K562 (cell line): ENCODE data around the gene WDR31. TPM values are rescaled to one million over a fixed set of nuclear protein-coding genes. Genes with fewer than 3 reads are reported as not detected.
A peak's percentile ranks its signal among the peaks of the same experiment; 100 is the strongest.

Experiments
- CC2D1A ChIP-seq: fragments of 450-650 bp; IDR thresholded peaks from 2 replicates; pipeline ENCODE4 v1.6.1; 2017; ENCODE audit warnings: mild to moderate bottlenecking
- CCAR2 ChIP-seq: fragments of 200-400 bp; formaldehyde crosslinking; IDR thresholded peaks from 2 replicates; pipeline ENCODE4 v1.6.1; 2017; ENCODE audit warnings: mild to moderate bottlenecking, low read depth, low read length
- ESRRA ChIP-seq: fragments of 450-650 bp; IDR thresholded peaks from 2 replicates; pipeline ENCODE4 v1.6.1; 2014; ENCODE audit warnings: low read depth, mild to moderate bottlenecking, moderate library complexity, borderline replicate concordance
- MAZ ChIP-seq, 2 experiments: fragments of 450-650 bp in 1 of 2; sonication (generic) in 1 of 2; formaldehyde crosslinking; IDR thresholded peaks in 1 of 2; conservative IDR thresholded peaks in 1 of 2; 2 replicates each; pipeline versions ENCODE4 v1.4.0 to v1.5.0; 2020; ENCODE audit warnings: mild to moderate bottlenecking in 1 of 2, missing genetic modification reagents in 1 of 2
- MTA1 ChIP-seq: fragments of 450-650 bp; IDR thresholded peaks from 2 replicates; pipeline ENCODE4 v1.6.1; 2017; ENCODE audit warnings: borderline replicate concordance
- MYC ChIP-seq, 2 experiments: fragments of 250-450 bp in 1 of 2; sonication (Bioruptor Pico) in 1 of 2; IDR thresholded peaks; 2 replicates each; pipeline versions ENCODE4 v1.5.1 to v1.6.1; 2012 to 2021; ENCODE audit warnings: low read depth in 2 of 2, borderline replicate concordance in 1 of 2, improper control_type of control experiment in 1 of 2, low read length in 1 of 2, mild to moderate bottlenecking in 1 of 2, moderate library complexity in 1 of 2
- NR2C1 ChIP-seq, 2 experiments: fragments of 450-650 bp; IDR thresholded peaks; 2 replicates each; pipeline ENCODE4 v1.6.1; 2017; ENCODE audit warnings: mild to moderate bottlenecking in 2 of 2, antibody characterized with exemption in 1 of 2, inconsistent platforms in 1 of 2, missing compliant biosample characterization in 1 of 2, missing genetic modification characterization in 1 of 2
- POLR2A ChIP-seq: fragments of 450-650 bp; conservative IDR thresholded peaks from 2 replicates; pipeline ENCODE4 v1.6.1; 2016
- POLR2AphosphoS5 ChIP-seq: IDR thresholded peaks from 2 replicates; pipeline ENCODE4 v1.6.1; 2011; ENCODE audit warnings: mild to moderate bottlenecking, low read depth, low read length, moderate library complexity; ENCODE audit not compliant: control insufficient read depth, insufficient read depth
- SRSF1 ChIP-seq: fragments of 200-400 bp; formaldehyde crosslinking; IDR thresholded peaks from 2 replicates; pipeline ENCODE4 v1.6.1; 2017; ENCODE audit warnings: mild to moderate bottlenecking, low read depth, low read length, moderate library complexity
- ZNF263 ChIP-seq: sonication (generic); formaldehyde crosslinking; IDR thresholded peaks from 2 replicates; pipeline ENCODE4 v1.8.0; 2022; ENCODE audit warnings: mild to moderate bottlenecking, missing genetic modification reagents, borderline replicate concordance
- ZNF3 ChIP-seq: fragments of 250-450 bp; sonication (Bioruptor Pico); IDR thresholded peaks from 2 replicates; pipeline ENCODE4 v1.5.0; 2021; ENCODE audit warnings: mild to moderate bottlenecking, moderate library complexity
- ZNF696 ChIP-seq: fragments of 250-450 bp; sonication (Bioruptor Pico); conservative IDR thresholded peaks from 2 replicates; pipeline ENCODE4 v1.4.0; 2020; ENCODE audit warnings: mild to moderate bottlenecking, moderate library complexity
- ZNF766 ChIP-seq: fragments of 200-800 bp; sonication (Bioruptor generic); conservative IDR thresholded peaks from 2 replicates; pipeline ENCODE4 v1.6.1; 2016; ENCODE audit warnings: missing genetic modification characterization, missing compliant biosample characterization
- polyA plus RNA-seq, 8 experiments: library from polyadenylated mRNA; depleted of rRNA in 4 of 8; stranded (reverse) in 5 of 8; unstranded in 3 of 8; fragments of >200 nt; fragmentation: Nextera tagmentation in 2 of 8; fragmentation: Illumina TruSeq in 1 of 8; extraction: Ambion mirVana in 2 of 8; extraction: Trizol in 1 of 8; gene quantifications; 2 replicates each; pipeline versions ENCODE4 v1.2.1 to v1.2.3, GENCODE V29; 2011 to 2014; ENCODE audit warnings: inconsistent platforms in 1 of 8, missing spikeins in 1 of 8
- total RNA-seq, 7 experiments: library from RNA; depleted of rRNA in 6 of 7; stranded (reverse); fragments of >200 nt in 6 of 7; fragmentation: Illumina TruSeq in 2 of 7; extraction: Trizol in 2 of 7; gene quantifications; 2 replicates each; pipeline versions ENCODE4 v1.2.1 to v1.2.3, GENCODE V29; 2011 to 2021; ENCODE audit warnings: low replicate concordance in 1 of 7
- TF ChIP-seq, protein P1 (sequence below), 2 experiments: IDR thresholded peaks; 2 replicates each; pipeline ENCODE4 v1.6.1; 2011; ENCODE audit warnings: borderline replicate concordance in 1 of 2, control low read depth in 1 of 2, low read depth in 1 of 2, low read length in 1 of 2, mild to moderate bottlenecking in 1 of 2, mixed read lengths in 1 of 2, moderate library complexity in 1 of 2; ENCODE audit not compliant: insufficient read depth in 1 of 2, insufficient read length in 1 of 2, poor library complexity in 1 of 2, severe bottlenecking in 1 of 2; ENCODE audit errors: extremely low read depth in 1 of 2
- TF ChIP-seq, protein P2 (sequence below): sonication (generic); formaldehyde crosslinking; IDR thresholded peaks from 2 replicates; pipeline ENCODE4 v1.8.0; 2023; ENCODE audit warnings: mild to moderate bottlenecking, missing genetic modification reagents

The WDR31 gene
- total and polyA plus RNA-seq, 9 of the 15 experiments (the other 6 are each of a cell fraction or from before 2014, with no cell fraction given): 0.35 to 1.8 (median 0.95) TPM

DNA sequence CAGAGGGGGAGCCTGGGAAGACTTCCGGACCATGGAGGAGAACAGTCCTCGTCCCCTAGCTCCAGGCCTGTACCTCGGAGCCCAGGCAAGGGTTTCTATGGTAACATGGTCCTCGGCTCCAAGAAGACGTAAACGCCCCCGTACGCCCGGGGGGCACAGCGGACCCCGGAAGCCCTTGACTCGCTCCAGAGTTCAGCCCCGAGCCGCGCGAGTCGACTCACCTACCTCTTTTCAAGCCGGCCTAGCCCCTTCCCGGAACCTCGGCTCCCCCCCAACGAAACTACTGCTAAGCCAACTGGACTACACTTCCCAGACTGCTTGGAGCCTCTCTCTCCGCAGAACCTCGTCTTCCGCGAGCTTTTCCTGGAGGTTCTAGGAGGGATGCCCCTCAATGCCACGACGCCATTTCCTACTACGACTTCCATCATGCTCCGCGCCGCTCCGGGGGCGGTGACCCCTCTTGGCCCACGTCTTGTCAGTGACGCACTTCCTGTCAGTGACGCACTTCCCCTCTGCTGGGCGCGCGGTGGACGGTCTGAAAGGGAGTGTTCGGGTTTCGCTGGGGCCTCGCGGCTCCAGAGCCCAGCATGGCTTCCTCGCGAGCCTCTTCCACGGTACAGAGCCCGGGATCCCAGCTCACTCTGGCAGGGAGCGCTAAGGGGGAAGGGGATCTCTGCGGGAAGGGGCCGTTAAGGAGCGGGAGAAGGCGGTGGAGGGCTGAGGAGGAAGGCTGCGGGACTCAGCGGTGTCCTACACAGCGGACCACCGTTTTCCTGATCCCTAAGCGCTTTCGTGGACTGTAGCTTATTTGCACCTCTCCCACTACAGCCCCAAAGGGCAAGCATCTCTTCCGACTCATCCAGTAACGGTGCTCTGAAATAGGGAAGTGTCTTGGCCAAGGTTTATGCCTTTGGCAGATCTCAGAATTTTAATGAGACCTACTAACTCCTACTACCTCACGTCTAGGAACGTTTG is 64.6 kb downstream of the WDR31 start, which contains the start of the genes CDC26 and PRPF4 (continued):
- peak; percentile 99 for TF ChIP-seq POLR2A
- TF ChIP-seq, protein P1, sequence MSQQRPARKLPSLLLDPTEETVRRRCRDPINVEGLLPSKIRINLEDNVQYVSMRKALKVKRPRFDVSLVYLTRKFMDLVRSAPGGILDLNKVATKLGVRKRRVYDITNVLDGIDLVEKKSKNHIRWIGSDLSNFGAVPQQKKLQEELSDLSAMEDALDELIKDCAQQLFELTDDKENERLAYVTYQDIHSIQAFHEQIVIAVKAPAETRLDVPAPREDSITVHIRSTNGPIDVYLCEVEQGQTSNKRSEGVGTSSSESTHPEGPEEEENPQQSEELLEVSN (IDR thresholded peaks at IDR 0.05; ENCODE audit: borderline replicate concordance in 1 of 2, extremely low read depth in 1 of 2, insufficient read depth in 1 of 2, insufficient read length in 1 of 2, low read depth in 1 of 2, low read length in 1 of 2, poor library complexity in 1 of 2, severe bottlenecking in 1 of 2): peak; percentile 22 to 72
- TF ChIP-seq ZNF696 (CRISPR knock-in tag): no peak
- TF ChIP-seq ESRRA: peak; percentile 36; the same call in 1 of the 2 replicates
- TF ChIP-seq CC2D1A: no peak
- peak; percentile 58; the same call in 1 of the 2 replicates for TF ChIP-seq MTA1
- TF ChIP-seq ZNF3 (CRISPR knock-in tag): no peak
- TF ChIP-seq CCAR2: no peak
- peak; percentile 93 for TF ChIP-seq MYC (IDR thresholded peaks at IDR 0.05; ENCODE audit: low read depth, low read length)
- peak; percentile 34; the same call in 1 of the 2 replicates for TF ChIP-seq MYC (CRISPR knock-in tag; IDR thresholded peaks at IDR 0.05; ENCODE audit: borderline replicate concordance, low read depth)
- TF ChIP-seq SRSF1: no peak
- peak; percentile 75 to 84; a peak in 3 of 4 replicates for TF ChIP-seq MAZ (CRISPR knock-in tag; conservative IDR thresholded peaks at IDR 0.05 in 1 of 2, IDR thresholded peaks at IDR 0.05 in 1 of 2)
- TF ChIP-seq NR2C1 (IDR thresholded peaks at IDR 0.05): peak; percentile 96
- peak; percentile 98 for TF ChIP-seq NR2C1 (tag; IDR thresholded peaks at IDR 0.05)
- TF ChIP-seq POLR2AphosphoS5: peak; percentile 96
- TF ChIP-seq ZNF766 (CRISPR knock-in tag): peak; percentile 73; the same call in 1 of the 2 replicates
- TF ChIP-seq, protein P2, sequence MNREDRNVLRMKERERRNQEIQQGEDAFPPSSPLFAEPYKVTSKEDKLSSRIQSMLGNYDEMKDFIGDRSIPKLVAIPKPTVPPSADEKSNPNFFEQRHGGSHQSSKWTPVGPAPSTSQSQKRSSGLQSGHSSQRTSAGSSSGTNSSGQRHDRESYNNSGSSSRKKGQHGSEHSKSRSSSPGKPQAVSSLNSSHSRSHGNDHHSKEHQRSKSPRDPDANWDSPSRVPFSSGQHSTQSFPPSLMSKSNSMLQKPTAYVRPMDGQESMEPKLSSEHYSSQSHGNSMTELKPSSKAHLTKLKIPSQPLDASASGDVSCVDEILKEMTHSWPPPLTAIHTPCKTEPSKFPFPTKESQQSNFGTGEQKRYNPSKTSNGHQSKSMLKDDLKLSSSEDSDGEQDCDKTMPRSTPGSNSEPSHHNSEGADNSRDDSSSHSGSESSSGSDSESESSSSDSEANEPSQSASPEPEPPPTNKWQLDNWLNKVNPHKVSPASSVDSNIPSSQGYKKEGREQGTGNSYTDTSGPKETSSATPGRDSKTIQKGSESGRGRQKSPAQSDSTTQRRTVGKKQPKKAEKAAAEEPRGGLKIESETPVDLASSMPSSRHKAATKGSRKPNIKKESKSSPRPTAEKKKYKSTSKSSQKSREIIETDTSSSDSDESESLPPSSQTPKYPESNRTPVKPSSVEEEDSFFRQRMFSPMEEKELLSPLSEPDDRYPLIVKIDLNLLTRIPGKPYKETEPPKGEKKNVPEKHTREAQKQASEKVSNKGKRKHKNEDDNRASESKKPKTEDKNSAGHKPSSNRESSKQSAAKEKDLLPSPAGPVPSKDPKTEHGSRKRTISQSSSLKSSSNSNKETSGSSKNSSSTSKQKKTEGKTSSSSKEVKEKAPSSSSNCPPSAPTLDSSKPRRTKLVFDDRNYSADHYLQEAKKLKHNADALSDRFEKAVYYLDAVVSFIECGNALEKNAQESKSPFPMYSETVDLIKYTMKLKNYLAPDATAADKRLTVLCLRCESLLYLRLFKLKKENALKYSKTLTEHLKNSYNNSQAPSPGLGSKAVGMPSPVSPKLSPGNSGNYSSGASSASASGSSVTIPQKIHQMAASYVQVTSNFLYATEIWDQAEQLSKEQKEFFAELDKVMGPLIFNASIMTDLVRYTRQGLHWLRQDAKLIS: 0 out of 2 replicates have a peak, but pooled peaks have one; percentile 54
- no peak; the same call in 1 of the 2 replicates for TF ChIP-seq ZNF263 (CRISPR knock-in tag)
